NCI-H2171 (cell line): Measurements from ENCODE around the gene PMEL.
"Not testable (repeated sequence)": the region's sequence is repeated elsewhere in the genome, so short reads cannot be mapped to it uniquely, and the experiment has no call there.

ENCODE experiments used
- DNase-seq: peaks from one replicate; lab custom pipeline; 2025; lab: John Stamatoyannopoulos, UW

Gene PMEL

GRCh38 chr12:55923648-55924047 is 42.2 kb downstream of the PMEL start:
- not testable (repeated sequence) for DNase-seq

- DNase-seq = no peak
These were observed 43.7 kb downstream of the PMEL start for GRCh38 chr12:55922126-55922525.

GRCh38 chr12:55919032-55919431 is 46.8 kb downstream of the PMEL start:
- DNase-seq = not testable (repeated sequence)

DNA sequence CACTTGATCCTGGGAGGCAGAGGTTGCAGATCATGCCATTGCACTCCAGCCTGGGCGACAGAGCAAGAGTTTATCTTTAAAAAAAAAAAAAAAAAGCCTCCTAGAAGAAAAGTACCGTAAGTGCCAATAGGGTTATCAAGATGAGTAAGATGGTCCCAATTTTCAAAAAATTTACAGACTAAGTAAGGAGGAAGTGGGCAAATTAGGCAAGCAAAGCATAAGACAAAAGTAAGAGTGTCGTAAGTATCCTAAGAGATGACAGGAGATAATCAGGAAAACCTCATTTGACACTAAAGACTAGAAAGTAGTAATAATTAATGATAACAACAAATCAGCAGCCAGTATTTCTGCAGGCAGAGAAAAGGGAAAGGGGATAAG is 50.4 kb downstream of the PMEL start:
- DNase-seq = no peak

DNA sequence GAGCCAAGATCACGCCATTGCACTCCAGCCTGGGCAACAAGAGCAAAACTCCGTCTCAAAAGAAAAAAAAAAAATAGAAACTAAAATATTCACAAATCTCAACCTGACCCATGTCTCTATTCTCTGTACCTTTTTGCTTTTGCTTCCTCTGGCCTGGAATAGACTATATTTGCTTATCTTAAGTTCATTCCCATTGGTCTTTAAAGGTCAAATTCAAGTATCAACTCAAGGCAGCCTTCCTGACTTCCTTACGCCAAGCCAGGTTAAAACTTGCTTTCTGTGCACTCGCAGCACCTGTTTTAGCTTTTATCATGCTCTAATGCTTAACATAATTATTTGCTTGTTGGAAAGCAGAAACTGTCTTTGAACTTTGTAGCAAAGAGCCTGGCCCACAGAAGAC is 52.9 kb downstream of the PMEL start:
- DNase-seq = no peak

DNA sequence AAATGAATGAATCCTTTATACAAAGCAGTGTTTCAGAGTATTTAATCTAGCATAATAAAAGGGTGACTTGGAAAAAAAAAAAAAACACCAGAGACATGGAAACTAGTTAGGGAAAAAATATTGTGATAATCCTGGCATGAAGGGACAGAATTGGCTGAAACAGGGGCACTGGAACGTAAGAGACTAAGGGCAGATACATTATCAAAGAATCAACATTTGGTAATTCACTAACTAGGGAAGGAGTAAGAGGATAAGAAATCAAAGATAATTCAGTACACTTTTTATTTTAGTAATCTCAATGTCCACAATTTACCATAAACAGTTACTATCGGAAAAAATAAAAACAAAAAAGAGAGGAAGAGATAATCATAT is 56.3 kb downstream of the PMEL start:
- DNase-seq = no peak

- DNase-seq = no peak
These were observed 56.9 kb downstream of the PMEL start for GRCh38 chr12:55908726-55909512.

- DNase-seq = no peak
These were observed 59.8 kb downstream of the PMEL start for GRCh38 chr12:55906056-55906455.
